Kidney epithelial cell (primary cell): Measurements from ENCODE around the gene MAD1L1. TPM values are rescaled to one million over a fixed set of nuclear protein-coding genes. Genes with fewer than 3 reads are reported as not detected.

Source experiments
- DNase-seq: peaks from one replicate; pipeline ENCODE4 v3.0.0-alpha.2; 2010; ENCODE audit warnings: low read depth
- H3K27me3 ChIP-seq: 2 replicates; pipeline ENCODE4 v1.6.0; 2011; ENCODE audit warnings: low read length; ENCODE audit not compliant: control insufficient read depth, insufficient read depth
- H3K36me3 ChIP-seq: 2 replicates; pipeline ENCODE4 v1.5.1; 2011; ENCODE audit warnings: low read length; ENCODE audit not compliant: control insufficient read depth, insufficient read depth
- H3K4me3 ChIP-seq: 2 replicates; pipeline ENCODE4 v1.5.1; 2011; ENCODE audit warnings: low read depth, mild to moderate bottlenecking, control low read depth, low read length
- CTCF ChIP-seq: IDR thresholded peaks from 2 replicates; pipeline ENCODE4 v1.5.1; 2011; ENCODE audit warnings: mild to moderate bottlenecking, moderate library complexity, low read length, control low read depth, inconsistent platforms; ENCODE audit not compliant: insufficient read depth, poor library complexity, severe bottlenecking
- total RNA-seq: library from RNA; depleted of rRNA; stranded (reverse); fragments of >200 nt; gene quantifications from 2 replicates; pipeline ENCODE4 v1.2.3, GENCODE V29; 2015

Gene MAD1L1
- total RNA-seq, 1 donor from 2014 or later: 61.2 TPM

- DNase-seq: no peak
- H3K36me3 ChIP-seq: no peaks in the 10 kb centered on the region
- no peaks in the 10 kb centered on the region for H3K27me3 ChIP-seq
- TF ChIP-seq CTCF: no peak
- no peak overlapping the region for H3K4me3 ChIP-seq
Measured at GRCh38 chr7:2108501-2109250, 124.1 kb downstream of the MAD1L1 start.

GRCh38 chr7:2108071-2108455, 124.7 kb downstream of the MAD1L1 start:
- Histone ChIP-seq H3K4me3 (no peak overlapping the region), H3K27me3 (no peaks in the 10 kb centered on the region), H3K36me3 (no peaks in the 10 kb centered on the region)
- TF ChIP-seq CTCF: no peak
- DNase-seq: no peak

GRCh38 chr7:2107386-2108070, 125.2 kb downstream of the MAD1L1 start:
- TF ChIP-seq CTCF: no peak
- Histone ChIP-seq H3K27me3 (no peaks in the 10 kb centered on the region), H3K36me3 (no peaks in the 10 kb centered on the region), H3K4me3 (no peak overlapping the region)
- no peak for DNase-seq

- Histone ChIP-seq H3K27me3 (no peaks in the 10 kb centered on the region), H3K36me3 (no peaks in the 10 kb centered on the region), H3K4me3 (no peak overlapping the region)
- no peak for DNase-seq
- no peak for TF ChIP-seq CTCF
Measured at GRCh38 chr7:2106924-2107323, 125.8 kb downstream of the MAD1L1 start.

- DNase-seq: no peak
- no peaks in the 10 kb centered on the region for H3K36me3 ChIP-seq
- H3K4me3 ChIP-seq: no peak overlapping the region
- TF ChIP-seq CTCF: no peak
- no peaks in the 10 kb centered on the region for H3K27me3 ChIP-seq
Measured at GRCh38 chr7:2106440-2106839, 126.3 kb downstream of the MAD1L1 start.
